Measurements from ENCODE around the gene SRD5A3.

DNA sequence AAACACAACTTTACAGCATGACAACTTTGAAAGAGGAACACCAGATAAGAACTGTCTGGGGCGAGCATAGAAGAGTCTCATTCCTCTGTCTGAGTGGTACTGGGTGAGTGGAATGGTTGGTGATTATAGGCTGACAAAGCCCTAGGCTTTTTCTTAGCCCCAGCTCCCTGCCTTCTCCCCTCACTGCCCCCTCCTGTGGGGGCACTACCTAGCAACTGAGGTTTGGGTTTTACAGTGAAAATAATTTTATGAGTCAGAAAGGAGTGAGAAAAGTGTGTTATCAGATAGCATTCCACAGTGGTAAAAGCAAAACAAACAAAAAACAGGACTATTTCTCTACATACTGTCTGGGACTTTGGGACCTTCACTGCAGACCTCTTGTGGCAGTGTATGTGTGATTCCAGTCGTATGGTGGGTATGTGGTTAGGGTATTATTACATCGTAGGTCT lies 39.2 kb downstream of the SRD5A3 start:
- TF ChIP-seq TAF1 (IDR thresholded peaks at IDR 0.05; ENCODE audit: low read depth) (no peak), RAD21 (IDR thresholded peaks at IDR 0.05; ENCODE audit: low read depth) (no peak), EP300 (IDR thresholded peaks at IDR 0.05; ENCODE audit: borderline replicate concordance) (no peak), NFIC (IDR thresholded peaks at IDR 0.05) (no peak), FOXM1 (IDR thresholded peaks at IDR 0.05; ENCODE audit: borderline replicate concordance, low read depth) (no peak), CEBPB (IDR thresholded peaks at IDR 0.05) (no peak), CREB1 (IDR thresholded peaks at IDR 0.05; ENCODE audit: low read depth) (no peak)
- TF ChIP-seq, protein P1, sequence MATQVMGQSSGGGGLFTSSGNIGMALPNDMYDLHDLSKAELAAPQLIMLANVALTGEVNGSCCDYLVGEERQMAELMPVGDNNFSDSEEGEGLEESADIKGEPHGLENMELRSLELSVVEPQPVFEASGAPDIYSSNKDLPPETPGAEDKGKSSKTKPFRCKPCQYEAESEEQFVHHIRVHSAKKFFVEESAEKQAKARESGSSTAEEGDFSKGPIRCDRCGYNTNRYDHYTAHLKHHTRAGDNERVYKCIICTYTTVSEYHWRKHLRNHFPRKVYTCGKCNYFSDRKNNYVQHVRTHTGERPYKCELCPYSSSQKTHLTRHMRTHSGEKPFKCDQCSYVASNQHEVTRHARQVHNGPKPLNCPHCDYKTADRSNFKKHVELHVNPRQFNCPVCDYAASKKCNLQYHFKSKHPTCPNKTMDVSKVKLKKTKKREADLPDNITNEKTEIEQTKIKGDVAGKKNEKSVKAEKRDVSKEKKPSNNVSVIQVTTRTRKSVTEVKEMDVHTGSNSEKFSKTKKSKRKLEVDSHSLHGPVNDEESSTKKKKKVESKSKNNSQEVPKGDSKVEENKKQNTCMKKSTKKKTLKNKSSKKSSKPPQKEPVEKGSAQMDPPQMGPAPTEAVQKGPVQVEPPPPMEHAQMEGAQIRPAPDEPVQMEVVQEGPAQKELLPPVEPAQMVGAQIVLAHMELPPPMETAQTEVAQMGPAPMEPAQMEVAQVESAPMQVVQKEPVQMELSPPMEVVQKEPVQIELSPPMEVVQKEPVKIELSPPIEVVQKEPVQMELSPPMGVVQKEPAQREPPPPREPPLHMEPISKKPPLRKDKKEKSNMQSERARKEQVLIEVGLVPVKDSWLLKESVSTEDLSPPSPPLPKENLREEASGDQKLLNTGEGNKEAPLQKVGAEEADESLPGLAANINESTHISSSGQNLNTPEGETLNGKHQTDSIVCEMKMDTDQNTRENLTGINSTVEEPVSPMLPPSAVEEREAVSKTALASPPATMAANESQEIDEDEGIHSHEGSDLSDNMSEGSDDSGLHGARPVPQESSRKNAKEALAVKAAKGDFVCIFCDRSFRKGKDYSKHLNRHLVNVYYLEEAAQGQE (IDR thresholded peaks at IDR 0.05; ENCODE audit: low read depth) = no peak
